Muscle of back (tissue), 11 donors: ENCODE data around the gene NRXN3. TPM values are rescaled to one million over a fixed set of nuclear protein-coding genes. Genes with fewer than 3 reads are reported as not detected.

Source experiments
- DNase-seq, 3 donors: peaks; one replicate each; pipeline versions ENCODE4 v3.0.0 to v3.0.0-alpha.2; 2013
- polyA plus RNA-seq, 10 donors: library from polyadenylated mRNA; unstranded; fragments of 120-200 nt; gene quantifications; one replicate each; pipeline ENCODE4 v1.2.1, GENCODE V29; 2013; ENCODE audit not compliant: insufficient read length in 10 of 10

Gene NRXN3
- polyA plus RNA-seq, 10 donors = 0.39 to 2.5 (median 0.84) TPM

DNA sequence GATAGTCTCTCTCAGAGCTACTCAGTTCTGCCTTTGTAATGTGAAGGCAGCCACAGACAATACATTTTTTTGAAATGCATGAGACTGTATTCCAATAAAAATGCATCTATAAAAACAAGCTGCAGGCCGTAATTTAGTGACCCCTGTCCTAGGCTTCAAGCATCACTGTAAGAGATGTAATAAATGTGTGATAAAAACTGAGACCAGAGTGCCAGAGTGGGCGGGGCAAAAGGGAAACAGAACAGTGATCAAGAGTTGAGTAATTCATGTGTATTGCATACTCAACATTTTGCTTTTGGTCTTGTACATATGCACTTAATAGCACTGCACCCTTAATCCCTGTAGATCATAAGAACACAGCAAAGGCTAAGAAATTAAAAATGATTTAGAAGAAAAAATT is 1297.7 kb downstream of the NRXN3 start:
- DNase-seq = no peak

DNA sequence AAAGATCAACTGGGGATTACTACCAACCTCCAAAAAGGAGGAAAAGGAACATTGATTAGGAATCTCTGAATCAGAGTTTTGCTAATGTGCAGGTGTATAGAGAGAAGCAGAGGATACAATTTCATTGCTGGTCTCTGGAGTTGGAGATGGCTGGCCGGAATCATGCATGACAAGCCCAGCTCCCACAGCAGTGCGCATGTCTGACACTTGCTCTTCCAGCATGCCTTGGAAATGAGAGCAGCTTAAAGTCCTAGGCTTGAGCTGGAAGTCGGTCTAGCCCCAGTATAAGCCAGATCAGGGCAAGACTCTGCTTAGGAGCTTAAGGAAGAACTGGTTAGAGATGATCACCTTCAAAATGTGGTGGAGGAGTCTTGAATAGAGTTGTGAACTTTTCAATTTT is 1298.3 kb downstream of the NRXN3 start:
- no peak for DNase-seq

DNA sequence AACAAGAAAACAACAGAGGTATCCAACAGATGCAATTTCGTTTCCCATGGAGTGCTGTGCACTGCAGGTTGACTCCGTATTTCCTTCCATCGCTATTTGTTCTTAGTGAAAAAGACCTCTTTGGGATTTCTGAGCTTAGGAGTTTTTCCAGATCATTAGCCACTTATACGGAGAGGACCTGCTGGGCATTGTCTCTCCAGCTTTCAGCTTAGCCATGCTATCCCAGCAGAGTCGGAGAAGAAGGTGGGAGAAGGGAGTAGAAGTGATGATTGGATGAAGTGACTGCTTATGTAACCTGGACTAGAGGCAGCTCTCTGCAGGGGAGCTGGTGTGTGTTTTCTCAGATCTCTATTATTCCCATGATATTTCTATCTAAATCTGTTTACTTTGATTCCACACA is 1303.5 kb downstream of the NRXN3 start:
- DNase-seq = no peak

DNA sequence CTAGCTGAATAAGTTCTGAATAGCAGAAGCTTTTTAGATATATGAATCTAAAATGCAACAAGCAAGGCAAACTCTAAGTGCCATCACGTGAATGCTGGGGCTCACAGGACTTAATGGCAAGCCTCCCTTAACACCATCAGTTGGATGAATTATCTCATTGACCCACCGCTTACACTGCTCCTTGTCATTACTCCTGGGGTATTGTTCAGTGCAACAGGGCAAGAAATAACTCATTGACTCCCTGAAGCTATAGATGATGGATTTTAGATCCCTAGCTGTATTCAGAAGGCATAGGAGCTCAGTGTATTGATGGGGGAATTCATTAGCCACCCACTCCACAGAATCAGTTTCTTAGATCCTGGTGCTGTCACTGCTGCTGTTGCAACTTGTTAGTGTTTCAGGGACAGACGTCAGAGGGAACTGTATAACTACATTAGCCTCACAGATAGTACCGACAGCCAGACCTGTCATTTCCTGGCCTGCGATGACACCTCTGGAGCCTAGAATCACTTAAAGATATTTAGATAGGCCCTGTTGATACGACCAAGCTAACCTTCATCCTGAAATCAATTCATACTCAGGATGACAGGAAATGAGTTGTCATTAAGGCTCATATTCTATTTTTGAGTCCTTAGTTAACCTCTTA is 1305.8 kb downstream of the NRXN3 start:
- no peak for DNase-seq

DNA sequence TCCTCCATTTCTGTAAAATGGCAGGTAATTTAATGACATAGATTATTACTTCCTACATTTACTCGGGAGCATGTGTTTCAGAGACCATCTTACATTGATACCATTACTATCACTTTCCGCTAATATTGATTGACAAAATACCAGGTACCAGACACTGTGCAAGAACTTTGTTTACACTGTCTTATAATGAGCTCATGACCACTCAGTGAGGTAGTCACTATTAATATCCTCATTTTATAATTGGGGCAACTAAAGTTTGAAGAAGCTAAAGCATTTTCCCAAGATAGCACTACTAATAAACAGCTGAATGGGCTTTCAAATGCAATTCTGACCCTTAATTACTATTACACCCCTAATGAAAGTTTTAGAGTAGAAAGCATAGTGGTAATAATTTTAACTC is 1306.4 kb downstream of the NRXN3 start:
- no peak for DNase-seq

DNA sequence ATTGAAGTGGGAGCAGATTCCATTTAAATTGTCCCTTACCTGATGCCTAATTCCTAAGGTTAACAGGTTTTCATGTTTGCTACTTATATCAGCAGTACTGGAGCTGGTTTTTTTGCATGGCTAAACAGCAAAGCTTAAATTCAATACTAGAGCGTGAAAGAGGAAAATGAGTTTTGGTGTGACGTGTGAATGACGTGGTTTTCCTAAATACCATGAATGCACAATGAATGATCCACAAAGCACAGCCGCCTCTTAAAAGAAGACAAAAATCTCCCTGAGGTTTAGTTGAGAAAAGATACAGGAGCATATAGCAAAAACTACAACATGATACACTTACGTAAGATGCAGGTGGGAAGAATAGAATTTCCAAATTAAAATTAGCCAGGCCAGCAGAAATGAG is 1310.0 kb downstream of the NRXN3 start:
- DNase-seq = no peak

DNA sequence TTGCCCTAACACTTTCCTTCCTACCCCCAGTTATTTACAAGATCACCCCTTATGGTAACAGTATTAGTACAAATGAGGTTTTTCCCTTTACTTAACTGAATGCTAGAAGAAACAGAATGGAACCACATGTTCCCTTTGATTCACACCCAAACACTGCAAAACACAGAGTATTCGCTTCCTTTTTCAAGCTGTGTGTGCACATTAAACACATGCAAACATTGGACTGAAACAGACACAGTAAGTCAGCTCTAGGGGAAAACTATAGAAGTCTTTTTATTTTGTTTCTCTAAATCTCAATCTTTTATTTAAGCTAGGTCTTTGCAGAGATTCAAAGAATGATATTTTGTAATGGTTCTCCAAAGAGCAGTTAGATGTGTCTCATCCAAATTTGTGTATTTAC is 1312.7 kb downstream of the NRXN3 start:
- no peak for DNase-seq

DNA sequence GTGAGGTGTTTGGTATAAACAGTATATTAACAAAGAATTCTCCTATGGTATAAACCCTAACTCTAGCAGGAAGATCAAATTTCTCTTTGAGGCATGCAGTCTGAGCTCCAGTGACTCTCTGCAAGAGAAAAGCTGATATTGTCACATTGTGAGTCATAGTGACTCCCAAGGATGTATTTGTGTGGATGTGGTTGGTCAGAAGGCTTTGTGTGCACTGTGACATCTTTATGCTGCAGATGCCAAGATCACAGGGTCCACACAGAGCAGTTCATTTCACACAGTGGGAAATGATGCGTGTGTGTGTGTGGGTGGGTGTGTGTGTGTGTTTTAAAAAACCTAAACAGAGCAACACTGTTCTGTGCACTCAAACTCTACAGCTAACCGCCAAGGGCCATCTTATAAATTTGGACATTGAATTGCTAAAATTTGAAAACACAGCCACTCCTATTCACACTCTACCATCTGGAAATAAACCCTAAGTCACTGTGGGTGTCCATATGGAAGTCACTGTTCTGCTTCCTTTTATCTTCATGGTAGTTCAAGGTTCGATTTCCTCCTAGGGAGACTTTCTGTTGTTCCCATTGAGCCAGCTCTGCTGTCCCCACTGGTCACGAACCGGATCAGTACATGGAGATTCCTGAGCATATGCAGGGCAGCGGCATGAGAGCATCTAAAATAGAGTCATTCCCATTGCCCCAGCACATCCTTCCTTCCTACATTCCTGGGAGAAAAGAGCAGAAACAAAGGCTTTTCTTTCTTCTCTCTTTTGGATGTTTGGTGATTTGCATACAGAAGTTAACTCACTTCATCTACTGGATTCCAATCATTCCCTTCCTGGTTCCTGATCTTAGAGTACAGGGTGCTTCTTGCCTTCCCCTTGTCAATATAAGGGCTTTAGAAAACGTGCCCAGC is 1313.6 kb downstream of the NRXN3 start:
- DNase-seq = no peak

DNA sequence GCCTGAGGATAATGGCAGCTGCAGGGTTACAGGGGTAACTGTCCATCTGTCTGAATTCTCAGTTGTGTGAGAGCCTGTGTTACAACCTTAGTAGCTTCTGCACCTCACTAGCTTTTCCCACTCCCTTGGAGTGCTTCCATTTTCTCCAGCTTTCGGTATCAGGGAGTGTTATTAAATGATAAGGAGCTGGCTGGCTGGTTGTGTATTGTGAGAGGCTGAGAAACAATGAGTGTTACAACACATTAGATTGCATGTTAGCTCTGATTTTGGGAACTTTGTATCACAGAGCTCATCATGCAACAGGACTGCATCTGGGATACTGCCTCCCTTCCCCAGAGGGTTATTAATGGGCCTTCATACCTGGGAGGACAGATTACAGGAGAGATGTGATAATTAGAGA is 1317.5 kb downstream of the NRXN3 start:
- DNase-seq = no peak

DNA sequence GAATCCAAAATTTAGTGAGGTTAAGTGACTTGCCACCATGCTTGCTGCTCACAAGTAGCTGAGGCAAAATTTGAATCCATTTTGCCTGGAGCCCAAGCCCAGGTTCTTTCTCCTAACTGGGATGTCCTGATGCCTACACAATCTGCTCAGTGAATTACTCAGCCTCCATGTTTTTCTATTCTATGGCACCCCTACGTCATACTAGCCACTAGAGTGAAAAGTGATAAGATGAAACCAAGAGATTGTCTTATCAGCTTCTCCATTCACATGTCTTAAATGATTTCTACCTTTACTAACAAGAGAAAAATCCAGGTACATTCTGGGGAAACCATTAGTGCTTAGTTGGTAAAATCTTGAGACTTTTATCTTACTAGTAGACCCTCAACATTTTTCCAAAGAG is 1321.0 kb downstream of the NRXN3 start:
- DNase-seq = no peak

DNA sequence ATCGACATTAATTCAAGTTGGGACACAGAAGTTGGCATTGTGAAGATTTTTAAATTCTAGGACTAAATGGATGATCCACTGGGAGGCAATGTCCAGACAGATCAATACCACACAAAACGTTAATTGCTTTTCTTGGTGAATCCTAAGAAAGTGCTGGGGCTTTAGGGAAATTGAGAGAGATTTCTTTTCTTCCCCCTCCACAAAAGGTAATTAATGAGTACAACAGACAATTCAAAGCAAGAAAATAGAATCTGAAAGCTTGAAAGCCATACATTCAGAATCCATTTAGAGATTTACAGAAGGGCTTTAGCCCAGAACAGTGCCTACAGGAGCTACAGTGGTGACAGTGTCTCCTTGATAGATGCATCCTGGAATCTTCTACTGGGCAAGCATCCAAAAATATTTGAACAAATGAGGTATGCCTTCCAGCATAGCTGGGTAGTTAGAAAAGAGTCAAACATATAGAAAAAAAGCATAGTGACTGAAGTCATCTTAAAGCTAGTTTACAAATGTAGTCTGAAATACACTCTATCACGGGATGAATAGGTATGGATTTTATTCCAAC is 1323.0 kb downstream of the NRXN3 start:
- DNase-seq = no peak

DNA sequence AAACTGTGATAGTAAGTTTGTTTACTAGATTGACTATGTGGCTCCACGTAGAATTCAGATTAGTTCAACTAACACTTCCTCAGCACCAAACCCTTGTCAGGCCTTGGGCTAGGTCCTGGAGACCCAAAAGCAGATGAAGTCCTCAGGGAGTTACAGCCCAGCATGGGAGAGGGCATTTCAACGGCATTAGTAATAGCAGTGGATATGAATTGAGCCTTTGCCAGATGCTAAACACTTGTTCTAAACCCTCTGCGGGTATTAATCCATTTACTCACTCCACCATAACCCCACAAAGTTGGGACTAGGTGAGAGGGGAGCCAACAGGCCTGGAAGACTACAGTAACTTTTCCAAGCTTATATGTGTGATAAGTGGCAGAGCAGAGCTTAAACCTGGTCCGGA is 1326.5 kb downstream of the NRXN3 start:
- no peak for DNase-seq

DNA sequence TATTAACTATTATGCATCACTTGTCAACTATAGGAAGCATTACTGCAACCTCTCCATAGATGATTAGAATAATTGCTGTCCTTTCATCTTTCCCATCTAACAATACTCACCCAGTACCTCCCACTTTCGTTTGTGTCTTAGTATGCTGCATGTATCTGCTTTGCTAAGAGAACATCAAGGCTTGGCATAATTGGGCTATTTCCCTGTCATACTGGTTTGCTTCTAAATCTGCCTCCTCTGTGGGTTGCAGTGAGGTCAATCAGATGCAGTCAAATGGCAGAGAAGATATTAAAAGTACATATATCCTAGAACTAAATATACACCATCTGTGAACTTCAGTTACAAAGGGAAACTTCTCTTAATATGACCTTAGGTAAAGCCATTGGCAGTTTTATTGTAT is 1330.3 kb downstream of the NRXN3 start:
- no peak for DNase-seq

DNA sequence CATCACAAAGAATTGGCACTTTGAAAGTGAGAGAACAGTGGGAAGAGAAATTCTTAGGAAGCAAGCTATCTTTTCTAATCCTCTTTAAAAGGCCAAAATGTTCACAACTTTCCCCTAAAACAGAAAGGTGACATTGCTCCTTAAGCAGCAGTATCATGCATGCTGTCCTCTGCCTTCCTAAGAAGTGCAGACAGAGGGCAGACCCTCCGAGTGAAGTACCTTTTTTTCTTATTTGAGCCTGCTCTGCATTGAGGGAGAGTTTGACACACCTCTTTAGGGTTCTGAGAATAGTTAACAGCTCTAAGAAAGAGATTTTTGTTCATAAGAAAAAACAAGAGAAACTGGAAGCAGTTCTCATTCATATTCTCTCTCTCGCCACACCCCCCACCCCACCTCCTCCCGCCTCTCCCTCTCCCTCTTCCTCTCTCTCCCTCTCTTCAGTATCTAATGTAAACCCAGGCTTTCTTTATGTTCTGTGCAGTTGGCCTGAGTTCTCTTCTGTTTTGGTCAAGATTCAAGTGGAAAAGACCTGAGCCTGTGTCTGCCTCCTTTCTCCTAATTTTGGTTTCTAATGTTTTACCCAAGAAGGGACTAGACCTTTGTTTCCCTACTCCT is 1332.1 kb downstream of the NRXN3 start:
- DNase-seq = no peak

DNA sequence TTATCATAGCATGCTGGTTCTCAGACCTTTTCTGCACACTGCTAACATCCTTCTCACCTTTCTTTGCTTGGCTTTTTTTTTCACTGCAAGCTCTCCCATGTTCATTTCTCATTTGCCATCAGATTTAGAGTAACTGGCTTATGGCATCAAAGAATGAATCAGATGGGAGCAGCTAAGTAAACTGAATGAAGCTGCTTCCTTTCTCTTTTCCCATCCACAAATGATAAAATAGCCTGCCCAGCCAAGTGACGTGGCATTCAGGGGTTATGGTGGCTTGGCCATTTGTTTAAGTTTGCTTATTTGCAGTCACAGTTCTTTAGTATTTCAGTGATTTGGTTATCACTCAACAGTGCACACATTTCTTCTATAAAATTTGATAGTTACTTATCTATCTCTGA is 1332.6 kb downstream of the NRXN3 start:
- DNase-seq = no peak

DNA sequence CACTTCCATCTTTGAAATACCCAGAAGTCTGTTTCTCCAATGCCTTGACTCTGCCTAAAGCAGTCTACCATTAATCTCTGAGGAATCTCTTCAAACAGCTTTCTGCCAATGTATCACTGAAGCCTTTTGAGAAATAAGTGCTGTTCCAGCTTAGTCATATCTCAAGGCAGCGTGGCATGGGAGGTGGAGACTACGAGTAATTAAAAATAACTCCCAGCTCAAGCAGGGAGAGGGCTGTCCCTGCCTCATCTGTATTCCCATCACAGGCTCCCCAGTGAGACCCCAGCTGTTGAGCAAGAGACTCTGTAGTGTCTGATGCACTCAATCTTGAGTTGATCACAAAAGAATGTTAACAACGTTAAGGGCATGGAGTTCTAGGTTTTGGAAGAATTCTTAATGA is 1340.5 kb downstream of the NRXN3 start:
- DNase-seq = peak in 1 of 3 donors; percentile 59

DNA sequence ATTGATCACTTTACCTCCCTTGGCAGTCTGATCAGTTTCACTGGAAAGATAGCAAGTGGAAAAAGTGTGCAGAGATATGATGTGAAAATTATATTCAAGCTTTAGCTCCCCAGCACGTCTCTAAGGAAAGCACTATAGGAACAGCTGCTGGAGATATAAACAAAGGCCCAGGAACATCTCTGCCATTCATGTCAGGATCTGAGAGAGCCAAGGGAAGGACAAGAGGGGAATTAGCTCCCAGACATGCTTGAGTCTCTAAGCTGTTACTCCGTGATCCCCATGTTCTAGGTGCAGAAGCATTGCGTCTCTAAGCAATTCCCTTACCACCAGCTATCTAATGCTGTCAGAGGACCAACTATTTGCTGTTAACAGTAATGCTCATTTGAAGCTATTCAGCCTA is 1341.0 kb downstream of the NRXN3 start:
- no peak for DNase-seq

DNA sequence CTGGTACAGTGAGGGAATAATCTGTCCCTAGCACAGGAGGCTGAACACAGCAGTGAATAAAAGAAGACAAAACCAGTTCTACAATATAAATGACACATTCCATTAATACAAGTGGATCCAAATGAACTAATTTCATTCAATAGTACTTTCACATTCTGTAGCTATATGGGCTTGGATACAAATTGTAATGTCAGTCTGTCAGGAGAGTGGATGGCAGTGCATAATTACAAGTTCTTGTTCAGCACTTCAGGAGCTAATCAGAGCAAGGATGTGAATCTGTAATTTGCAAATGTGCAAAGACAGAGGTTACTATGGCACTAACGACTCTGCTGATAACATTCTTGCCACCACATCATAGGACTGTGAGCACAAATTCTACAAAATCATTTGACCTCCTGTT is 1343.3 kb downstream of the NRXN3 start:
- no peak for DNase-seq

DNA sequence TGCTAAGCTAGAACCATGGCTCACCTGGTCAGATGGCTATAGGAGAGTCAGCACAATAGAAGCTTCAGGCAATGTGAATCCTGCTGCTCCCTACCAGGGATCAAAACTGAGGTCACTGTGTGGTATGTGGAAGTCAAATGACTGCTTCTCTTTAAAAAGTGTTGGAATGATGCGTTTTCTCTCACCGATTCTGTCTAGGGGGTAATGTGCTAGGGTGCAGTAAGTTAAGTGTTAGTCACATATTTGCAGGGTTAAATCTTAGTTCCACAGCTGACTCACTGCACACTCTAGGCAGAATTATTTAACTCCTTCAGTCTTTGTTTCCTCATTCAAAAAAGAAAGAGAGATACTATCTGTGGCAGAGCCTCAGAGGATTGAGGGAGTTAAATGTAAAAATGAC is 1344.5 kb downstream of the NRXN3 start:
- peak in 1 of 3 donors; percentile 66 for DNase-seq

DNA sequence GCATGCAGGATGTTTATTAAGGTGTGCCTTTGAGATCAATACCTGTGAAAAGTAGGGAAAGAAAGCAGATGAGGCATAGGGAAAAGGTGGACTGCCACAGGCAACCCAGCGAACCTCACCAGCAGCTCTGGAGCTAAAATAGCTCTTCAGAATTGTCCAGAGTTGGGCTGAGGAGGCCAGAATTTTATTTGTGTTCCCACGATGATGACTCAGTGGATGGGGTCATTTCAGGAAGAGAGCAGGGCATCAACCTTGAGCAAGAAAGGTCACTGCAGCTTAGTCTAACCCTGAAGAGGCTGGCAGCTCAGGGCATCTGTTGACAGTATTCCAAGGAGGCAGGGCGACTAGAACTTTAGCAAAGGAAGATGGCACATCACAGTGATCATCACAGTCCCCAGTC is 1345.0 kb downstream of the NRXN3 start:
- DNase-seq = no peak

DNA sequence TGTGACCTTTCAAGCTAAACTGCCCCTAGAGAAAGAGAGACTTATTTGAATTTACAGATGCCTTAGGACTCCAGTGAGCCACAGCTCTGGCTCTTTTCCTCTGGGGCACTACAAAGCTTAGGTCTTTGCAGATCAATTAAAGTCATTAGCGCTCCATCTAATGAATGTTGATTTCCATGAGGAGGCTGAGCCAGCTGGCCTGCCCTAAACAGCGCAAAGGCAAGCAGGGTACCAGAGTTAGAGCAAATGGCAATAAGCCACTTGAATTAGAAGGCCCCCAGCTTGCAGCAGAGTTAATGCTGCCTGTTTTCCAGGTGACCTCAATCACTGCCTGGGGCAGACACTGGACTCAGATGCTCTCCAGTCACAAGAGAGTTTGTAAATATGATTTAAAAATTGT is 1345.8 kb downstream of the NRXN3 start:
- DNase-seq = no peak

DNA sequence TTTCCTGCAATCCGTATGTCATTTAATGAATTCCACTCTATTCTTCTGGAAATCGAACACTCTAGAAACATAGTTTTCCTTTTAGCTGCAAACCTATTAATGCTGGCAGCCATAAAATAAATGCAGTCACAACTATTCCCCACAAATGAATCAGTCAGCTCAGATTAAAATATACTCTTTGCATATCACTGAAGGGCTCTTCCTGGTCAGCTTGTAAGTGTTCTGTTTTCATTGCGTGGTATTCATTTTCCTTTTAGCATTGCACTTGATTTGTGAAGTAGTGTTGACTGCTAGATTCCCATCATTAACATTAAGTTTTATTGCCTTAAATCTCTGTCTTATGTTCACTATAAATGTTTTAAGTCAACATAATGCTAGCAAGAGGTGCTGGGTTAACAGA is 1355.2 kb downstream of the NRXN3 start:
- DNase-seq = no peak
